Activated CD4-positive, alpha-beta T cell treated with anti-CD3 and anti-CD28 coated beads, Interleukin-2, amount 50 U/mL, for 24 hours (primary cell): ENCODE data around the gene COQ5.
A peak's percentile ranks its signal among the peaks of the same experiment; 100 is the strongest.

Experiments
- DNase-seq, 2 donors: peaks; one replicate each; pipeline ENCODE4 v3.0.0-alpha.2; 2020; ENCODE audit warnings: low read depth in 1 of 2, low spot score in 1 of 2

COQ5 gene

GRCh38 chr12:120485961-120486881, 42.7 kb downstream of the COQ5 start:
- no peak for DNase-seq

DNA sequence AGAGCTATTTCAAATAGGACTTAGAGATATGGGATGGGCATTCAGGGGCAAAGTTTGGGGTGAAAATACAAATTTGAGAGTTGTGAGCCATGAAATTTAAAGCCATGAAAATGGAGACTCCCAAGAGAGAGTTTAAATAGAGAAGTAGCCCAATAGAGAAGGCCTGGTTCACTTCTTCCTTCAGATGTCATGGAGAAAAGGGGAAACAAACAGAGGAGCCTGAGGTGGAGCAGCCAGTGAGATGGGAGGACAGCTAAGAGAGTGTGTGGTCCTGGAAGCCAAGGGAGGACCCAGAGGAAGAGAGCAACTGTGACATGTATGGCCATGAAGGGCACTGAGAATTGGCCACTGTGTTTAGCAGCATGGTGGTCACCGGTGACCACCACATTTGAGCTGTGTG, 45.3 kb downstream of the COQ5 start:
- DNase-seq, result no peak

- no peak for DNase-seq
Observed at GRCh38 chr12:120481022-120481767, 47.8 kb downstream of the COQ5 start.

- DNase-seq, result no peak
Observed at GRCh38 chr12:120480211-120480610, 48.7 kb downstream of the COQ5 start.

DNA sequence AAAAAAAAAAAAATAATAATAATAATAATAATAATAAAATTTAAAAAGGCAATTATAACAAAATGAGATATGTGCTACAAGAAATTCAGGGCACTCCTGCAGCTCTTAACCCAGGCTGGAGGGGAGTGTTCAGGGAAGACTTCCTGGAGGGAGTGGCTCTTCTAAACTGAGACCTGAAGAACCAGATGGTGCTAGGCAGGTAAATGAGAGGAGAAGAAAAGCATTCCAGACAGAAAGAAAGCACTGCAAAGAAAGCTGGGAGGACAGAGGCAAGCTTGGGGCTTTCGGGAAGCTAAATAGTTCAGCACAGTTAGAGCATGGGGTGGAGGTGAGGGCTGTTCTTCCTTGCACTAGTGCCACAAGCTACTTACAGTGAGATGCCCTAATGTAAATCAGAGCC, 49.5 kb downstream of the COQ5 start:
- no peak for DNase-seq

GRCh38 chr12:120475643-120476042, 53.3 kb downstream of the COQ5 start:
- DNase-seq, result no peak

DNA sequence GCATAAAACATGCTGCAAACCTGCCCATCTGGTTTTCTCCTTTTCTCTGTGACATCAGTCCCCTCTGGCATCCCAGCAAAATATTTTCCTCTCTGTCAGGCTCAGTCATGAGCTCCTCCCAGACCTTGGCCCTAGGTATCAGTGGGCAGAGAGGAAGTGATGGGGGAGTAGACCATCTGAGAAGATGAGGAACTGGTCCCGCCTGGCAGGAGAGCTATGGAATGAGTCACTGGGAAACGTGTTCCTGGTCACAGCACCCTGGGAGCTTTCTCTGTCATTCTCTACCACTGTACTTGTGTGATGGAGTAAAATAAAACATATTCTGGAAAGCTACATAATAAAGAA, 54.4 kb downstream of the COQ5 start:
- DNase-seq, result no peak

- no peak for DNase-seq
Observed at GRCh38 chr12:120473807-120474615, 54.9 kb downstream of the COQ5 start.

GRCh38 chr12:120472521-120472920, 56.4 kb downstream of the COQ5 start:
- DNase-seq, result no peak

- DNase-seq, result no peak
Observed at GRCh38 chr12:120470150-120470784, 58.7 kb downstream of the COQ5 start.

DNA sequence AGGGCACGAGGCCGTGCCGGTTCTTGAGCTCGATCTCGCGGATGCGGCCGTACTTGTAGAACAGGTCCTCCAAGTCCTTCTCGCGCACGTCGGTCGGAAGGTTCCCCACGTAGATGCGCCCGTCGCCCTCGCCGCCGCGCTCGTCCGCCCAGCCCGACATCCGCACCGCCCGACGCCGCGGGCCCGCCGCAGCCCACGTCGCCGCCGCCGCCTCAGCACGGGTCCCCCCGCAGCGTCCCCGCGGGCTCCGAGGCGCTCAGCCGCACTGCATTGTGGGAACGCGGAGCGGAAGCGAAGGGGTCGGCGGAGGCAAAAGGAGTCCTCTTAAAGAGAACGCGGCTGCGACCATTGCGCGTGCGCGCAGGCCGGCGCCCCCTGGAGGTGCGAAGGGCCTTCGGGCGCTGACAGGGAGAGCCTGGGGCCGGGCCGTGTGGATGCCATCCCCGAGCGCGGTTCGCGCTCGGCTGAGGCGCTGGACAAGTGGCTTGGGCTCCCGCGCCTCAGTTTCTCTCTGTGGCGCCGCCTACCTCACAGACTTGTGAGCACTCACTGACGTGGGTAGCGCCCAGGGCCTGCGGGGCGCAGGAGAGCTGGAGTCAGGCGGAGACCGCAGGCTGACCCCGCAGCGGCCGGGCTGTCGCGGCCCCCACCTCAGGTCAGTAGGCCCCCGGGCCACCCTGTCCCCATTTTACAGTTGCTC, 59.4 kb downstream of the COQ5 start, which contains the start of gene SRSF9:
Gene SRSF9 (minus strand): TSS at position 299 of the 700 bp plus-strand sequence. CDS start 139 bp downstream, at position 160.
- peak; percentile 94 to 96 for DNase-seq

- peak in 1 of 2 donors; percentile 28 for DNase-seq
Observed at GRCh38 chr12:120468821-120469449, 60.0 kb downstream of the COQ5 start.

GRCh38 chr12:120468325-120468820, 60.6 kb downstream of the COQ5 start:
- DNase-seq, result no peak

DNA sequence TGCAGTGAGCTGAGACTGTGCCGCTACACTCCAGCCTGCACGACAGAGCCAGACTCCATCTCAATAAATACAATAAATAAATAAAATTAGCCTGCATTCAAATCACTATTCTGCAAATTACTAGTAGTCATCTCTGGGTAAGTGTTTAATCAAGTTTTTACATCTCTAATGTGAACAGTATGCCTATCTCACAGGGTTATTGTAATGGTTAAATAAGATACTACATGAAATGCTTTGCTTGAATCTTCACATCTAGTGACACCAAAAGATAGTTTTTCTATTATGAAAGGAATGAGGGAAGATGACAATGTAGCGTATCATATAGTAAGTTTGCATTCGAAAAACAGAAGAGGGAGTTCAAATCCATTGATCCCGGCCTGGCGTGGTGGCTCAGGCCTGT, 61.5 kb downstream of the COQ5 start:
- no peak for DNase-seq

DNA sequence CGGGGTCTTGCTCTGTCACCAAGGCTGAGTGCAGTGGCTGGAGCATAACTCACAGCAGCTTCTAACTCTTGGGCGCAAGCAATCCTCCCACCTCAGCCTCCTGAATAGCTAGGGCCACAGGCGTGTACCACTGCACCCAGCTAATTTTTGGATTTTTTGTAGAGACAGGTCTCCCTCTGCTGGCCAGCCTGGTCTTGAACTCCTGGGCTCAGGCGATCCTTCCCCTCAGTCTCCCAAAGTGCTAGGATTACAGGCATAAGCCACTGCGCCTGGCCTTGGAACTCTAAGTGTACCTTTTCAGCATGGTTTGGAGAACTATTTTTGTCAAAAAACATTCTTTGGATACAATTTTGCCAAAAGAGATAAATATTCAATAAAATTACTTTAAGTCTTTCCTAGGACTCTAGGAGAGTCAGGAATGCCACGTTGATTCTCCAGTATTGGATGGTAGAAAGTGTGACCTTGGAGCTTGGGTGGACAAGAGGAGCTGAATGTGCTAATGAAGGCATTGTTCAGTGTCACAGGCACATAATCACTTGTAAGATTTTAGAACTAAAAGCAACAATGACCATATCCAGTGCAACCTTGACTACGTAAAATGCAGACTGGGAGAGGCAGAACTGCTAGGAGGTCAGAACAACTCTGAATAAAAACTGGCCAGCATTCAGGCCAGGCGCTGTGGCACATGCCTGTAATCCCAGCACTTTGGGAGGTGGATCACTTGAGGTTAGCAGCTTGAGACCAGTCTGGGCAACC, 62.2 kb downstream of the COQ5 start:
- DNase-seq, result no peak

GRCh38 chr12:120465756-120466155, 63.2 kb downstream of the COQ5 start:
- no peak for DNase-seq

DNA sequence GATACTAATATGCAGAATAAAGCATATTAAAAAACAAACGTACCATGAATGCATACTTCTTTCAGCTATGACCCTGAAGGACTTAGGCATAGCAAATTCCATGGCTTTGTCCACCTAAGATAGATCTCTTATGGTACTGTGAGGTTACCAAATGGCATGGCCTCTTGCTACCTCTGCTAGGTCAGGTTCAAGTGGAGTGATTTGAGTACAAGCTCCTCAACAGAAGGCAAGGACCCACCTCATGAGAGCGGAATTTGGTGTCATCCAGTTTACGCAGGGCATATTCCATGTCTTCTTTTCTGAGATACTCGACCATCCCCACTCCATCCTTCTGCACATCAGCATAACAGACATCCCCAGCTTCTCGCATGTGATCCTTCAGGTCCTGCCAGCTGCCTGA, 65.2 kb downstream of the COQ5 start:
- no peak for DNase-seq

DNA sequence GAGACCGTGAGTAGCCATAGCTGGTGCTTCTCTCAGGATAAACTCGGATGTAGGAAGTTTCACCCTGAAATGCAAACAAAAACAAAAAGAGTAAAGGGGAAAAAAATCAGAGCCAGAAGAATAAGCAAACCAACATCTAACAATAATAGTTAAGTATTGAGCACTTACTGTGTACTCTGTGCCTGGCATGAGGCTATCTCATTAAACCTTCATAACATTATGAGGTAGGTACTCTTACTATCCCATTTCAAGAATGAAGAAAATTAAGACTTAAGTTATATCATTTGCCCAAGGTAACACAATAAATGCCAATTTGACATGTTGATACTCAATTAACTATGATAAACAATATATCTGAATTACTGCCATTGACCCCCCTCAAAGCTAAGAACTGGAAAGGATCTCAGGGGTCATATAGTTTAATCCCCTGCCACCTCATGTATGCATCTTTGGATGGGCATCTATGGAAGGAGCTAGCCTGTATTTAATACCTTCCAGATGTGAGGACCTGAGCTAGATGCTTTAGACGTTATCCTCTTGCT, 66.8 kb downstream of the COQ5 start:
- DNase-seq, result no peak

DNA sequence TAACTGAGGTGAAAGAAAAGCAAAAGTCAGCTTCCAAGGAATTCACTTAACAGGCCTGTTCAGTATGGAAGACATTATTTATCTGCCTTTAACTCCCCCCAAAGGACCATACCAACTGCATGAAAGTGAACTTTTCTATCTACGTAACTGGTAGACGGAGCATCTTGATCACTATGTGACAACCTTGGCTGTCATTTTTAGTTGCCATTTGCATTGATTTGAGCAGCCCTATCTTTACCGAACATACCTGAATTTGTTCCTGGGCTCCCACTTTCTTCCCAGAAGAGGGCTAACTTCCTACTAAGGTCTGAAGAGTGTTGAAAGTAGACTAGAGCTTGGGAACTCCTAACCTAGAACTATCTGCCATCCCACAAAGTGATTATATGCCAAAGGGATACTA, 68.8 kb downstream of the COQ5 start:
- DNase-seq, result no peak
